Measurements from ENCODE around the gene IER5L.

IER5L gene

GRCh38 chr9:129204840-129205239 lies 26.8 kb upstream of the IER5L start:
- DNase-seq (ENCODE audit: low read depth) = no peak
- TF ChIP-seq CTCF (IDR thresholded peaks at IDR 0.05; ENCODE audit: insufficient read depth, low read depth, low read length, missing control alignments) = no peak
- no peak overlapping the region for H3K4me3 ChIP-seq (ENCODE audit: low read length)

- DNase-seq (ENCODE audit: low read depth) = no peak
- no peak overlapping the region for H3K4me3 ChIP-seq (ENCODE audit: low read length)
- TF ChIP-seq CTCF (IDR thresholded peaks at IDR 0.05; ENCODE audit: insufficient read depth, low read depth, low read length, missing control alignments) = no peak
Observed at GRCh38 chr9:129203556-129203909, 25.5 kb upstream of the IER5L start.

GRCh38 chr9:129202613-129203555 lies 24.8 kb upstream of the IER5L start:
- peak; percentile 71 for DNase-seq (ENCODE audit: low read depth)
- TF ChIP-seq CTCF (IDR thresholded peaks at IDR 0.05; ENCODE audit: insufficient read depth, low read depth, low read length, missing control alignments) = no peak
- peak overlapping the region; percentile 54 for H3K4me3 ChIP-seq (ENCODE audit: low read length)

GRCh38 chr9:129201866-129202265 lies 23.8 kb upstream of the IER5L start:
- no peak for TF ChIP-seq CTCF (IDR thresholded peaks at IDR 0.05; ENCODE audit: insufficient read depth, low read depth, low read length, missing control alignments)
- DNase-seq (ENCODE audit: low read depth) = no peak
- H3K4me3 ChIP-seq (ENCODE audit: low read length) = no peak overlapping the region

- no peak for DNase-seq (ENCODE audit: low read depth)
- no peak for TF ChIP-seq CTCF (IDR thresholded peaks at IDR 0.05; ENCODE audit: insufficient read depth, low read depth, low read length, missing control alignments)
- H3K4me3 ChIP-seq (ENCODE audit: low read length) = no peak overlapping the region
Observed at GRCh38 chr9:129201289-129201688, 23.2 kb upstream of the IER5L start.

GRCh38 chr9:129200255-129200654 lies 22.2 kb upstream of the IER5L start:
- no peak overlapping the region for H3K4me3 ChIP-seq (ENCODE audit: low read length)
- no peak for TF ChIP-seq CTCF (IDR thresholded peaks at IDR 0.05; ENCODE audit: insufficient read depth, low read depth, low read length, missing control alignments)

GRCh38 chr9:129199044-129199435 lies 21.0 kb upstream of the IER5L start:
- H3K4me3 ChIP-seq (ENCODE audit: low read length) = no peak overlapping the region
- TF ChIP-seq CTCF (IDR thresholded peaks at IDR 0.05; ENCODE audit: insufficient read depth, low read depth, low read length, missing control alignments) = no peak
- no peak for DNase-seq (ENCODE audit: low read depth)

More at GRCh38 chr9:129200255-129200654, 22.2 kb upstream of the IER5L start:
- DNase-seq (ENCODE audit: low read depth) = no peak
